Loucy (cell line): ENCODE measurements around the gene KCNJ13.

Experiments used
- CTCF ChIP-seq: fragments of 200-600 bp; sonication (generic); conservative IDR thresholded peaks from 2 replicates; pipeline ENCODE4 v1.5.1; 2014; ENCODE audit warnings: mild to moderate bottlenecking, antibody characterized with exemption, low read length
- EZH2phosphoT487 ChIP-seq: fragments of 200-600 bp; IDR thresholded peaks from 2 replicates; pipeline ENCODE4 v1.6.1; 2018; ENCODE audit warnings: antibody characterized with exemption, mild to moderate bottlenecking, moderate library complexity, borderline replicate concordance

DNA sequence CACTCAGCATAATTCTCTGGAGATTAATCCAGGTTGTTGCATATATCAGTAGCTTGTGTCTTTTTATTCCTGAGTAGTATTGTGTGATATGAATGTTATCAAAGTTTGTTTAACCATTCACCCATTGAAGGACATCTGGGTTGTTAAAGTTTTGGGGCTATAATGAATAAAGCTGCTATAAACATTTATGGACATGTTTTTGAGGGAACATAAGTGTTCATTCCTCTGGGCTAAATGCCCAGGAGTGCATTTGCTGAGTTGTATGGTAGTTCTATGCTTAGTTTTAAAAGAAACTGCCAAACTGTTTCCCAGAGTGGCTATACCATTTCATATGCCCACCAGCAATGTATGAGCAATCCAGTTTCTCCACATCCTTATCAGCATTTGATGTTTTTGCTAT lies 21.8 kb upstream of the KCNJ13 start:
- TF ChIP-seq CTCF (no peak), EZH2phosphoT487 (no peak)
